KMS-11 (cell line): ENCODE data around the gene SETD7.

Source experiments
- H2AFZ ChIP-seq: fragments of 200-600 bp; sonication (generic); 2 replicates; pipeline ENCODE4 v1.6.1; 2016; ENCODE audit warnings: antibody characterized with exemption, mixed run types, low read depth
- H3K27ac ChIP-seq: fragments of 200-600 bp; sonication (generic); 2 replicates; pipeline ENCODE4 v1.6.1; 2016; ENCODE audit warnings: mild to moderate bottlenecking, mixed run types
- H3K27me3 ChIP-seq: fragments of 200-600 bp; sonication (generic); 2 replicates; pipeline ENCODE4 v1.6.1; 2017; ENCODE audit warnings: mild to moderate bottlenecking, low read depth, mixed run types, moderate library complexity; ENCODE audit not compliant: insufficient read depth
- H3K36me3 ChIP-seq: fragments of 200-600 bp; sonication (generic); 2 replicates; pipeline ENCODE4 v1.6.1; 2017; ENCODE audit warnings: mild to moderate bottlenecking, mixed run types; ENCODE audit not compliant: insufficient read depth
- H3K4me1 ChIP-seq: fragments of 200-600 bp; sonication (generic); 2 replicates; pipeline ENCODE4 v1.6.1; 2016; ENCODE audit warnings: mild to moderate bottlenecking, low read depth, mixed run types; ENCODE audit not compliant: poor library complexity, severe bottlenecking
- H3K4me2 ChIP-seq: fragments of 200-600 bp; sonication (generic); 2 replicates; pipeline ENCODE4 v1.7.0; 2016; ENCODE audit warnings: mild to moderate bottlenecking, mixed run types
- H3K4me3 ChIP-seq: fragments of 200-600 bp; sonication (generic); IDR thresholded peaks from 2 replicates; pipeline ENCODE4 v1.6.1; 2017; ENCODE audit warnings: low read depth, low read length, mixed read lengths; ENCODE audit not compliant: insufficient read depth
- H3K79me2 ChIP-seq: fragments of 200-600 bp; sonication (generic); 2 replicates; pipeline ENCODE4 v1.6.1; 2016; ENCODE audit warnings: low read depth, mixed run types; ENCODE audit not compliant: insufficient read depth
- H3K9ac ChIP-seq: fragments of 200-600 bp; sonication (generic); 2 replicates; pipeline ENCODE4 v1.6.1; 2016; ENCODE audit warnings: mild to moderate bottlenecking, mixed run types
- H4K20me1 ChIP-seq: fragments of 200-600 bp; sonication (generic); 2 replicates; pipeline ENCODE4 v1.6.1; 2016; ENCODE audit warnings: mild to moderate bottlenecking, mixed run types; ENCODE audit not compliant: insufficient read depth
- TF ChIP-seq, protein P1 (sequence below): fragments of 200-600 bp; sonication (generic); conservative IDR thresholded peaks from 2 replicates; pipeline ENCODE4 v1.6.1; 2017; ENCODE audit warnings: low read depth, mild to moderate bottlenecking, antibody characterized with exemption, low read length, moderate library complexity, mixed read lengths

SETD7 gene

GRCh38 chr4:139556071-139556723 is at the start of gene SETD7:
SETD7 (minus strand) TSS chr4:139556219; CDS start chr4:139556137, 82 bp downstream.
- Histone ChIP-seq H4K20me1 (peaks cover 16% of the 10 kb centered on the region; the same call in 1 of the 2 replicates), H3K36me3 (no peaks in the 10 kb centered on the region), H3K4me3 (peak within 1 kb of the TSS; percentile 57), H3K4me2 (peak within 1 kb of the TSS; percentile 79), H3K4me1 (peaks cover 56% of the 10 kb centered on the region), H3K9ac (peak within 1 kb of the TSS; percentile 97), H3K27ac (peak within 1 kb of the TSS; percentile 90), H3K27me3 (no peaks in the 10 kb centered on the region), H2AFZ (peak within 1 kb of the TSS; percentile 86), H3K79me2 (peaks cover 39% of the 10 kb centered on the region)
- TF ChIP-seq, protein P1, sequence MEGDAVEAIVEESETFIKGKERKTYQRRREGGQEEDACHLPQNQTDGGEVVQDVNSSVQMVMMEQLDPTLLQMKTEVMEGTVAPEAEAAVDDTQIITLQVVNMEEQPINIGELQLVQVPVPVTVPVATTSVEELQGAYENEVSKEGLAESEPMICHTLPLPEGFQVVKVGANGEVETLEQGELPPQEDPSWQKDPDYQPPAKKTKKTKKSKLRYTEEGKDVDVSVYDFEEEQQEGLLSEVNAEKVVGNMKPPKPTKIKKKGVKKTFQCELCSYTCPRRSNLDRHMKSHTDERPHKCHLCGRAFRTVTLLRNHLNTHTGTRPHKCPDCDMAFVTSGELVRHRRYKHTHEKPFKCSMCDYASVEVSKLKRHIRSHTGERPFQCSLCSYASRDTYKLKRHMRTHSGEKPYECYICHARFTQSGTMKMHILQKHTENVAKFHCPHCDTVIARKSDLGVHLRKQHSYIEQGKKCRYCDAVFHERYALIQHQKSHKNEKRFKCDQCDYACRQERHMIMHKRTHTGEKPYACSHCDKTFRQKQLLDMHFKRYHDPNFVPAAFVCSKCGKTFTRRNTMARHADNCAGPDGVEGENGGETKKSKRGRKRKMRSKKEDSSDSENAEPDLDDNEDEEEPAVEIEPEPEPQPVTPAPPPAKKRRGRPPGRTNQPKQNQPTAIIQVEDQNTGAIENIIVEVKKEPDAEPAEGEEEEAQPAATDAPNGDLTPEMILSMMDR, result no peak

DNA sequence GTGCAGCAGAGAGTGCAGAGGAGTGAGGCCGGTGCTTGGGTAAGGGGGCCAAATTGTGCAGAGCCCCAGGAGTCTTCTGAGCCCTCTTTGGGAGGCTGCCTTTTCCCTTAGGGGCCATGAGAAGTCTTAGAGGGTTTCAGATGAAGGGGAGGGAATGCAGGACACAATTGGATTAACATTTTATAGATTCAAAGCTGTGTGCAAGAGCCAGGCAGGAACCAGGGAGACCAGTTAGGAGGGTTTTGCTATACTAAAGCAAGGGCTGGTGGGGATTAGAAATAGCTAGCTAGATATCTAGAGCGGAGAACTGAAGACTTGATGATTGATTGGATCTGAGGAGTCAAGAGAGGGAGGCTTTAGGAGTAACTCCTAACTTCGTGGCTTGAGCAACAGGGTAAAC is 49.5 kb upstream of the SETD7 start:
- H3K9ac ChIP-seq, result no peak overlapping the region
- H3K27me3 ChIP-seq, result no peaks in the 10 kb centered on the region
- TF ChIP-seq, protein P1, result no peak
- no peaks in the 10 kb centered on the region for H3K36me3 ChIP-seq
- peaks cover 19% of the 10 kb centered on the region for H3K4me1 ChIP-seq
- H3K27ac ChIP-seq, result no peak overlapping the region
- no peaks in the 10 kb centered on the region for H4K20me1 ChIP-seq
- H3K4me2 ChIP-seq, result no peak overlapping the region
- H3K79me2 ChIP-seq, result no peaks in the 10 kb centered on the region
- no peak overlapping the region for H3K4me3 ChIP-seq
- no peak overlapping the region for H2AFZ ChIP-seq

GRCh38 chr4:139603576-139604410 is 47.8 kb upstream of the SETD7 start:
- H3K4me3 ChIP-seq, result no peak overlapping the region
- TF ChIP-seq, protein P1, result peak; percentile 84
- H3K9ac ChIP-seq, result no peak overlapping the region
- no peaks in the 10 kb centered on the region for H3K79me2 ChIP-seq
- H3K27me3 ChIP-seq, result no peaks in the 10 kb centered on the region
- peaks cover 19% of the 10 kb centered on the region for H3K4me1 ChIP-seq
- H3K36me3 ChIP-seq, result no peaks in the 10 kb centered on the region
- no peak overlapping the region for H3K27ac ChIP-seq
- no peak overlapping the region for H3K4me2 ChIP-seq
- H2AFZ ChIP-seq, result no peak overlapping the region
- no peaks in the 10 kb centered on the region for H4K20me1 ChIP-seq

DNA sequence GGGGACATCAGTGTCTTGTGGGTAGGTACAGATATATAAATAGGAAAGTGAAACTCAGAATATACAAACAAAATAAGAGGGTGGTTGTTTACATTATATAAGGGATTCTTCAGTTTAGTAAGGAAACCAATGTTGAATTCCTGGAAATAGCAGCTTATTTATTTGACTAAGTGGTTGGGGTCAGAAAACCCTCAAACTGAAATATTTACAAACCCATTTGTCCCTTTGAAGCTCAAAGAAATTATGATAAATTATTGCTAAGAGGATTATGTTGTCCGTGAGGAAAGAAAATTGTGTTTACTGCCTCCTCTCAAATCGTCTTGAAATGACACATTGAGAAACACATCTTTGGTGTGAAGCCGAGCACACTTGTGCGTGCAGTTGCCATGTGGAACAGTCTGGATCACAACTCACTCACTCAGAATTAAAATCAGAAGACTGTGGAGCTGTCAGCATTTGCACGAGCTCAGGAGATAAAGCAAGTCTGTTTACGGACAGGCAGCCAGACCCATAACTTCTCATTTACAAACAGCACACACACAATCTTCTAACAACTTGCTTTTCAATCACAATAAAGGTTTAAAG is 46.8 kb upstream of the SETD7 start:
- Histone ChIP-seq H3K36me3 (no peaks in the 10 kb centered on the region), H3K27me3 (no peaks in the 10 kb centered on the region), H4K20me1 (no peaks in the 10 kb centered on the region), H3K9ac (no peak overlapping the region), H3K4me3 (no peak overlapping the region), H2AFZ (no peak overlapping the region), H3K27ac (no peak overlapping the region), H3K4me2 (no peak overlapping the region; the same call in 1 of the 2 replicates), H3K79me2 (no peaks in the 10 kb centered on the region), H3K4me1 (peaks cover 19% of the 10 kb centered on the region)
- TF ChIP-seq, protein P1, result no peak
